ENCODE measurements around the gene WDCP. TPM values are rescaled to one million over a fixed set of nuclear protein-coding genes. Genes with fewer than 3 reads are reported as not detected.
"Not testable (repeated sequence)": the region's sequence is repeated elsewhere in the genome, so short reads cannot be mapped to it uniquely, and the experiment has no call there.

The WDCP gene
- total RNA-seq, 4 donors from 2014 or later: 5.9 to 18.2 (median 12.1) TPM

DNA sequence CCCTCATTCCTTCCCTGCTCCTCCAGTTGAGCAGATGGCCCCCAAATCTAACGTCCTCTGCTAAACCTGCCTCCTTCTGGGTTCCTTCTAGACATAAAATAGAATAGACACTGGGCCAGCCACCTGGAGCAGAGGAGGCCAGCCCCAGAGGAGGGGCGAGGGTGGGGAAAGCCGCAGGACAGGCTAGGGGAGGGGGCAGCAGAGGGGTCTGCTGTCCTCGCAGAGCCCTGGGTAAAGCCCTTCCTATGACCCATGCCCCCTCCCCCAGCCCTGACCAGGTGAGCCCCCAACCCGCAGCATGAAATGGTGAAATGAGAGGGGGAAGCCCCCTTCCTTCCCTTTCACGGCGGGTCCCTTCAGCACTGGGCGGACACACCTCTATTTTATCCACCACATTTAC, 29.5 kb downstream of the WDCP start:
- no peak overlapping the region for H3K4me3 ChIP-seq
- TF ChIP-seq, protein P1, sequence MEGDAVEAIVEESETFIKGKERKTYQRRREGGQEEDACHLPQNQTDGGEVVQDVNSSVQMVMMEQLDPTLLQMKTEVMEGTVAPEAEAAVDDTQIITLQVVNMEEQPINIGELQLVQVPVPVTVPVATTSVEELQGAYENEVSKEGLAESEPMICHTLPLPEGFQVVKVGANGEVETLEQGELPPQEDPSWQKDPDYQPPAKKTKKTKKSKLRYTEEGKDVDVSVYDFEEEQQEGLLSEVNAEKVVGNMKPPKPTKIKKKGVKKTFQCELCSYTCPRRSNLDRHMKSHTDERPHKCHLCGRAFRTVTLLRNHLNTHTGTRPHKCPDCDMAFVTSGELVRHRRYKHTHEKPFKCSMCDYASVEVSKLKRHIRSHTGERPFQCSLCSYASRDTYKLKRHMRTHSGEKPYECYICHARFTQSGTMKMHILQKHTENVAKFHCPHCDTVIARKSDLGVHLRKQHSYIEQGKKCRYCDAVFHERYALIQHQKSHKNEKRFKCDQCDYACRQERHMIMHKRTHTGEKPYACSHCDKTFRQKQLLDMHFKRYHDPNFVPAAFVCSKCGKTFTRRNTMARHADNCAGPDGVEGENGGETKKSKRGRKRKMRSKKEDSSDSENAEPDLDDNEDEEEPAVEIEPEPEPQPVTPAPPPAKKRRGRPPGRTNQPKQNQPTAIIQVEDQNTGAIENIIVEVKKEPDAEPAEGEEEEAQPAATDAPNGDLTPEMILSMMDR (IDR thresholded peaks at IDR 0.05): no peak
- no peak for TF ChIP-seq POLR2A (IDR thresholded peaks at IDR 0.05)
- DNase-seq: no peak
- H3K27ac ChIP-seq: no peak overlapping the region
- H3K9me3 ChIP-seq: no peaks in the 10 kb centered on the region
- no peaks in the 10 kb centered on the region for H3K4me1 ChIP-seq
- intact Hi-C loops (cut with DNase I; ENCODE audit: low total_unique reads): no loop called here
- no peaks in the 10 kb centered on the region for H3K36me3 ChIP-seq
- H3K27me3 ChIP-seq: no peaks in the 10 kb centered on the region

DNA sequence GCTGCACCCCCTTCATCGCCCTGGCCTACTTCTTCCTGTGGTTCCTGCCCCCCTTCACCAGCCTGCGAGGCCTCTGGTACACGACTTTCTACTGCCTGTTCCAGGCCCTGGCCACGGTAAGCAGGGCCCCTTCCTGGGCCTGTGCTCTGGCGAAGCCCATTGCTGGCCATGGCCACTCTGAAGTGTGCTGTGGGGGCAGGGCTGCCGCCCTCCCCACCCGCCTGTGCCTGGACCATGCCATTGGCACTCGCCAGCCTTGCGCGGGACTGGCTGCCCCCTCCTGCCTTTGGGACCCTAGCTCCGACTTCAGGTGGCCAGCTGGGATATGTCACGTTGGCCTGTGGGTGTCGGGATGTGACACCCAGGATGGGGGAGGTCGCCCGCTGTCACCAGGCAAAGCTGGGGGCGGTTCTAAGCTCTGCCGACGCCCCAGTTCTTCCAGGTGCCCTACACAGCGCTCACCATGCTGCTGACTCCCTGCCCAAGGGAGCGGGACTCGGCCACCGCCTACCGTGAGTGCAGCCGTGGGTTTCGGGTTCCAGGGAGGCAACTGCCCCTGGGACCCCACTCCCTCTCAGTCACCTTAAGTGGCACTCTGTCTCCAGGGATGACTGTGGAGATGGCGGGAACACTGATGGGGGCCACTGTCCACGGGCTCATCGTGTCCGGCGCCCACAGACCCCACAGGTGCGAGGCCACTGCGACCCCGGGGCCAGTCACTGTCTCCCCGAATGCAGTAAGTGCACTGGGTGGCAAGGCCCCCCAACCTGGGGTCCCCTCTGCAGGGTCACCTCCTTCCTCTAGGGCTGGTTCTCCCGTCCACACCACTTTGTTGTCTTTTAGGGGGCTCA, 30.1 kb downstream of the WDCP start:
- DNase-seq: no peak
- H3K9me3 ChIP-seq: no peaks in the 10 kb centered on the region
- H3K4me1 ChIP-seq: no peaks in the 10 kb centered on the region
- H3K27me3 ChIP-seq: no peaks in the 10 kb centered on the region
- no peak overlapping the region for H3K27ac ChIP-seq
- TF ChIP-seq POLR2A (IDR thresholded peaks at IDR 0.05): no peak
- TF ChIP-seq, protein P1 (IDR thresholded peaks at IDR 0.05): no peak
- no peaks in the 10 kb centered on the region for H3K36me3 ChIP-seq
- intact Hi-C loops (cut with DNase I; ENCODE audit: low total_unique reads): no loop called here
- no peak overlapping the region for H3K4me3 ChIP-seq

DNA sequence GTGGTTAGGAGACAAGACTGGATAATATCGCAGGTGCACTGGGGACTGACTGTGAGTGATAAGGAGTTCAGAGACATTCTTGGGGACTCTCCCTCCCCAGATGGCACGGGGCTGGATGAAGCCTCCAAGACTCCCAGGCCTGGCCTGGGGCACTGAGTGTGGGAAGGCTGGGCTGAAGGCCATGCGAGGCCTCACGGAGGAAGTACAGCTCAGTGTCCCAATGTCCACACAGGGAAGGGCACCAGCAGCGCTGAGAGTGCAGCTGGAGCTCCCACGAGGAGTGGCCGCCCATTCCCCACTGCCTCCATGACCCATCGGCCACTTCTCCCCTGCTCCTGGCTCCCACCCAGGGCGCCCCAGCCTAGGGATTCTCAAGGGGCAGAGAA, 30.8 kb downstream of the WDCP start:
- H3K4me1 ChIP-seq: no peaks in the 10 kb centered on the region
- H3K27ac ChIP-seq: no peak overlapping the region
- no peaks in the 10 kb centered on the region for H3K36me3 ChIP-seq
- intact Hi-C loops (cut with DNase I; ENCODE audit: low total_unique reads): no loop called here
- DNase-seq: no peak
- H3K9me3 ChIP-seq: no peaks in the 10 kb centered on the region
- TF ChIP-seq, protein P1 (IDR thresholded peaks at IDR 0.05): no peak
- no peak for TF ChIP-seq POLR2A (IDR thresholded peaks at IDR 0.05)
- no peak overlapping the region for H3K4me3 ChIP-seq
- no peaks in the 10 kb centered on the region for H3K27me3 ChIP-seq

DNA sequence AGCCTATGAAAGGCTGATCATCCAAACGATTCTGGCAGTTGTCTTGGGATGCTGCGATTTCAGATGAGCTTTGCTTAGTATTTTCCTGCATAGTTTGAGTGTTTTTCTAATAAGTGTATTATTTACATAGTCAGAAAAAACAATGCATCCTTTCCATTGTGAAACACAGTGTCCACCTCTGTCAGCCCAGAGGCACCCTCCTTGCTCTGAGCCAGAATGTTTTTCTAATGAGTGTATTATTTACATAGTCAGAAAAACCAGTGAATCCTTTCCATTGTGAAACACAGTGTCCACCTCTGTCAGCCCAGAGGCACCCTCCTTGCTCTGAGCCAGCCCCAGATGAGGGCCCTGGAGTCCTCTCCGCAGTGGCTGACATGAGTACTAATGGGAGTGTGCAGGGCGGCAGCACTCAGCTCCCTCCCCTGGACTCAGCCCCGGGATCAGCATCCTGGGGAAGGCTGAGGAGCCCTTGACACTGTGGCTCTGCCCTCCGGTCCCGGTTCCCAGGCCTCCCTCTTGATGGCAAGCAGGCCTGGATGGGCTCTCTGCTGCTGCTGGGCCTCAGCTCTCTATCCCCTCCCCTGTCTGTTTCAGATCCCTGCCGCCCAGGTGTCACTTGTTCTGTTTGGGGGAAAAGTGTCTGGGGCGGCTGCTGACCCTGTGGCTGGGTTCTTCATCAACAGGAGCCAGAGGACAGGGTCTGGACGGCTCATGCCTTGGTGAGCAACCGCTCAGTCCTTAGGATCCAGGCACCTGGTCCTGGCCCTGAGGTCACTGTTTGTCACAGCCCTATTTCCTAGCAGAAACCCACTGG, 31.4 kb downstream of the WDCP start:
- no peak overlapping the region for H3K27ac ChIP-seq
- H3K4me3 ChIP-seq: no peak overlapping the region
- no peaks in the 10 kb centered on the region for H3K9me3 ChIP-seq
- H3K27me3 ChIP-seq: no peaks in the 10 kb centered on the region
- TF ChIP-seq POLR2A (IDR thresholded peaks at IDR 0.05): no peak
- TF ChIP-seq, protein P1 (IDR thresholded peaks at IDR 0.05): no peak
- H3K4me1 ChIP-seq: no peaks in the 10 kb centered on the region
- intact Hi-C loops (cut with DNase I; ENCODE audit: low total_unique reads): no loop called here
- no peak for DNase-seq
- H3K36me3 ChIP-seq: no peaks in the 10 kb centered on the region

DNA sequence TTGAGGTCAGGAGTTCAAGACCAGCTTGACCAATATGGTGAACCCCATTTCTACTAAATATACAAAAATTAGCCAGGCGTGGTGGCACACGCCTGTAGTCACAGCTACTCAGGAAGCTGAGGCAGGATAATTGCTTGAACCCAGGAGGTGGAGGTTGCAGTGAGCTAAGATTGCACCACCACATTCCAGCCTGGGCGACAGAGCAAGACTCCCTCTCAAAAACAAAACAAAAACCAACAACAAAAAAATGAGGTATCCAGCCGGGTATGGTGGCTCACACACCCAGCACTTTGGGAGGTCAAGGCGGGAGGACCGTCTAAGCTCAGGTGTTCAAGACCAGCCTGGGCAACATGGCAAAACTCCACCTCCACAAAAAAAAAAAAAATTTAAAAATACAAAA, 32.3 kb downstream of the WDCP start:
- H3K27me3 ChIP-seq; intact Hi-C loops (cut with DNase I; ENCODE audit: low total_unique reads); H3K4me1 ChIP-seq; H3K4me3 ChIP-seq; H3K9me3 ChIP-seq; H3K27ac ChIP-seq; DNase-seq; H3K36me3 ChIP-seq: not testable (repeated sequence)

Data from uterus (tissue), 4 donors.